Measurements from ENCODE around the gene SLC30A3.
"Not testable (repeated sequence)": the region's sequence is repeated elsewhere in the genome, so short reads cannot be mapped to it uniquely, and the experiment has no call there.

SLC30A3 gene

GRCh38 chr2:27280826-27281225, 18.0 kb upstream of the SLC30A3 start:
- TF ChIP-seq, protein P1, sequence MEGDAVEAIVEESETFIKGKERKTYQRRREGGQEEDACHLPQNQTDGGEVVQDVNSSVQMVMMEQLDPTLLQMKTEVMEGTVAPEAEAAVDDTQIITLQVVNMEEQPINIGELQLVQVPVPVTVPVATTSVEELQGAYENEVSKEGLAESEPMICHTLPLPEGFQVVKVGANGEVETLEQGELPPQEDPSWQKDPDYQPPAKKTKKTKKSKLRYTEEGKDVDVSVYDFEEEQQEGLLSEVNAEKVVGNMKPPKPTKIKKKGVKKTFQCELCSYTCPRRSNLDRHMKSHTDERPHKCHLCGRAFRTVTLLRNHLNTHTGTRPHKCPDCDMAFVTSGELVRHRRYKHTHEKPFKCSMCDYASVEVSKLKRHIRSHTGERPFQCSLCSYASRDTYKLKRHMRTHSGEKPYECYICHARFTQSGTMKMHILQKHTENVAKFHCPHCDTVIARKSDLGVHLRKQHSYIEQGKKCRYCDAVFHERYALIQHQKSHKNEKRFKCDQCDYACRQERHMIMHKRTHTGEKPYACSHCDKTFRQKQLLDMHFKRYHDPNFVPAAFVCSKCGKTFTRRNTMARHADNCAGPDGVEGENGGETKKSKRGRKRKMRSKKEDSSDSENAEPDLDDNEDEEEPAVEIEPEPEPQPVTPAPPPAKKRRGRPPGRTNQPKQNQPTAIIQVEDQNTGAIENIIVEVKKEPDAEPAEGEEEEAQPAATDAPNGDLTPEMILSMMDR (conservative IDR thresholded peaks at IDR 0.05; ENCODE audit: control insufficient read depth, insufficient read depth, low read depth, low read length) = no peak
- no peak for DNase-seq (ENCODE audit: low read depth)
- H3K4me3 ChIP-seq (ENCODE audit: control insufficient read depth, low read depth, low read length) = no peak overlapping the region

- TF ChIP-seq, protein P1 (conservative IDR thresholded peaks at IDR 0.05; ENCODE audit: control insufficient read depth, insufficient read depth, low read depth, low read length) = no peak
- DNase-seq (ENCODE audit: low read depth) = no peak
- H3K4me3 ChIP-seq (ENCODE audit: control insufficient read depth, low read depth, low read length) = no peak overlapping the region
Observed at GRCh38 chr2:27278010-27278409, 15.2 kb upstream of the SLC30A3 start.

GRCh38 chr2:27275211-27276150, 12.6 kb upstream of the SLC30A3 start, which contains the start of gene DNAJC5G:
Gene DNAJC5G, plus strand, starts transcription at chr2:27275433. Its CDS starts 1,296 bp downstream, at chr2:27276729.
- no peak within 1 kb of the TSS for H3K4me3 ChIP-seq (ENCODE audit: control insufficient read depth, low read depth, low read length)
- TF ChIP-seq, protein P1 (conservative IDR thresholded peaks at IDR 0.05; ENCODE audit: control insufficient read depth, insufficient read depth, low read depth, low read length) = no peak
- no peak for DNase-seq (ENCODE audit: low read depth)

GRCh38 chr2:27272537-27273522, 10.0 kb upstream of the SLC30A3 start:
- H3K4me3 ChIP-seq (ENCODE audit: control insufficient read depth, low read depth, low read length); DNase-seq (ENCODE audit: low read depth): not testable (repeated sequence)

DNA sequence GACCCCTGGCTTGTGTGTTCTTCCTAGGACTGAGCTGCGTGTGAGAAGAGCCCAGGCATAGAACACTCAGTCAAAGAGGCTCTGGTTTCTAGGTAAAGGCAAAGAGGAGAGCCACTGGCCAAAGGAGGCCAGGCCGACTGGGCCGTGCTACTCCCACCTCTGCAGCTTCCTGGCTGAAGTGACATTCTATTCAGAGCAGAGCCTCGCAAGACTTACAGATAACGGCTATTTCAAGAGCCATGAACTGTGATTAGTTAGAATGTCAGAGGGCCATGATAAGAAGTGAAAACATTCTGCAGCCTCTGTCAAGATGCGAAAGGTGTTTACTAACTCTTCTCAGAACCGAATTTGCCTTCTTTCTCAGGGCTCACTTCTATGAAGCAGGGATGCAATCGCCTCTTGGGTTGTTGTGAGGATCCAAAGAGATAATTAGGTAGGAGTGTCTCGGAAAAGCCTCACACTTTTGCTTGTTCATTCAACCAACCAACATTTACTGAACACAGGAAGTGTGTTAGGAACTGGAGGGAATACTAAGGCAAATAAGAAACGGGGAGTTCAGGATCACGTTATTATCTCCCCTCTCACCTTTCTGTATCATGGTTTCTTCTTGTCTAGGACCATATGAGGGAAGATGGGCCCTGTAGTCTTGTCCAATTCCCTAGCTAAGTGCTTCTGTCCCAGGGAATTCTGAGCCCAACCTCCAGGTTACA, 8.9 kb upstream of the SLC30A3 start:
- no peak overlapping the region for H3K4me3 ChIP-seq (ENCODE audit: control insufficient read depth, low read depth, low read length)
- TF ChIP-seq, protein P1 (conservative IDR thresholded peaks at IDR 0.05; ENCODE audit: control insufficient read depth, insufficient read depth, low read depth, low read length) = no peak
- no peak for DNase-seq (ENCODE audit: low read depth)

DNA sequence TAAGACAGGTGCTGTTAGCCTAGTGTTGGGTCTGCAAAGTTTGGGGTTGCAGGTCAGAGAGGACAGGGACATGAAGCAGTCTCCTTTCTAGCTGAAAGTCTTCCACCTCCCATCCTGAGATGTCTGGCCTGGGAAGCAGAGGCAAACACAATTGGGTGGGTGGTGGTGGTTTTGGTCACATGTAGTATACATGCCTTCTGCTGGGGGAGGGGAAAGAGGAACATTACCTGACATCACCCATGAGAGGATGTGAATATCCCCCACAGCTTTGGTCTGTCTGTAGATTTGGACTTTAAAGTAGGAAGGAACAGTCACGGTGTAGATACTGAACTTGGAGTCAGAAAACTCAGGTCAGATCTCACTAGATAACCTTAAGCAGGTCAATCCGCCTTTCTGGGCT, 7.8 kb upstream of the SLC30A3 start:
- H3K4me3 ChIP-seq (ENCODE audit: control insufficient read depth, low read depth, low read length) = no peak overlapping the region
- TF ChIP-seq, protein P1 (conservative IDR thresholded peaks at IDR 0.05; ENCODE audit: control insufficient read depth, insufficient read depth, low read depth, low read length) = no peak
- DNase-seq (ENCODE audit: low read depth) = no peak
